ENCODE measurements around the gene ULK4.

ULK4 gene

DNA sequence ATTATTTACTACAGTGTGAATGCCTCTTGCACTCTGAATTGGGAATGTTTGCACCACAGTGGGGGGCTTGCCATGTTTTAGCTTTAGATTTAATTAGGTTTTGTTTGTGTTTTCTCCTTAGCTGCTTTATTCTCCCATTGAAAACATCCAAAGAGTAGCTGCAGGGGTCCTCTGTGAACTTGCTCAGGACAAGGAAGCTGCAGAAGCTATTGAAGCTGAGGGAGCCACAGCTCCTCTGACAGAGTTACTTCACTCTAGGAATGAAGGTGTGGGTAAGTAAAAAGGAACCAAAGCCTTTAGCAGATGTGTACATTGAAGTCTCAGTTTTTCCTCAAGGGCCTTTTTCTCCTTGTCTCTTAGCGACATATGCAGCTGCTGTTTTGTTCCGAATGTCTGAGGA, 725.7 kb downstream of the ULK4 start:
- Mint-ChIP-seq H3K4me1 (no peaks in the 10 kb centered on the region), H3K36me3 (peaks cover 25% of the 10 kb centered on the region), H3K9me3 (no peaks in the 10 kb centered on the region), H3K27ac (no peak overlapping the region), H3K4me3 (no peak overlapping the region), H3K27me3 (no peaks in the 10 kb centered on the region)

DNA sequence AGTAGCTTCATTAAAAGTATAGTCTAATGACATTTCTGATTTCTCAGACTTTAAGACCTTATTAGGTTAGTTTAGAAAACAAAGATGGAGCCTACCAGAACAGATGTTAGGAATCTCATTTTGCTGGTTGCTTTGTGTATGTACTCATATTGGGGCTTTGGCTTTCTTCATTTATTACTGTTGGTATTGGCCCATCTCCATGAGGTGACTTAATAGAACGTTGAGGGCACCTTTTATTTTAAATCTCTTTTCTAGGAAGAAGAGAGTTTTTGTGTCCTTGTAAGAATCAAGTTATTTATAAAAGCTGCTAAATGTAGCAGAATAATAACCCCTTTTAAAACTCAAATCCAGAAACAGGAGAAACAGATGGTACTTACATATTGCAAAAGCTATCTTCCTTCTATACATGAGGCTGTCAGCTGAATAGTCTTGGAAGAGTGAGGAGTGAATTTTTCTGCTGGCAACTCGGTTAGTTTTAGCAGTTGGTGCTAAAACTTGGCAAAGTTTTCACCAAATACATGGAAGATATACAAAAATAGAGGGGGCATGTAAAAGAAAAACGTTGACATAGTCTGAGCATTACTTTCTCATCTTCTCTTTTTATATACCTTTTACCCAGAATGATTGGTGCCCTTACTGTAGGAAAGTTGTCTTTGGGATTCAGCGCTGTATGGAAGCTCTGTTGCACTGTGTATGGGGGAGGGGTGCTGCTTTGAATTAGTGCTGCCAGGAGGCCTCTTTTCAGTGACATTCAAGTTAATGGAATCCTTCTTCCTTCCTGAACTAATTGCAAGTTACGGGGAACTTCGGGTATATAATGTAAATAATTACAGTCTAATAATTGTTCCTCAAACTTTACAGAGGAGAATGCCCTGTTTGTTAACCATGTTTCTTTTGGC, 726.8 kb downstream of the ULK4 start:
- H3K27me3 Mint-ChIP-seq, result no peaks in the 10 kb centered on the region
- peaks cover 6% of the 10 kb centered on the region for H3K4me1 Mint-ChIP-seq
- peaks cover 32% of the 10 kb centered on the region for H3K36me3 Mint-ChIP-seq
- H3K4me3 Mint-ChIP-seq, result no peak overlapping the region
- peak overlapping the region; percentile 42 for H3K27ac Mint-ChIP-seq
- H3K9me3 Mint-ChIP-seq, result no peaks in the 10 kb centered on the region

DNA sequence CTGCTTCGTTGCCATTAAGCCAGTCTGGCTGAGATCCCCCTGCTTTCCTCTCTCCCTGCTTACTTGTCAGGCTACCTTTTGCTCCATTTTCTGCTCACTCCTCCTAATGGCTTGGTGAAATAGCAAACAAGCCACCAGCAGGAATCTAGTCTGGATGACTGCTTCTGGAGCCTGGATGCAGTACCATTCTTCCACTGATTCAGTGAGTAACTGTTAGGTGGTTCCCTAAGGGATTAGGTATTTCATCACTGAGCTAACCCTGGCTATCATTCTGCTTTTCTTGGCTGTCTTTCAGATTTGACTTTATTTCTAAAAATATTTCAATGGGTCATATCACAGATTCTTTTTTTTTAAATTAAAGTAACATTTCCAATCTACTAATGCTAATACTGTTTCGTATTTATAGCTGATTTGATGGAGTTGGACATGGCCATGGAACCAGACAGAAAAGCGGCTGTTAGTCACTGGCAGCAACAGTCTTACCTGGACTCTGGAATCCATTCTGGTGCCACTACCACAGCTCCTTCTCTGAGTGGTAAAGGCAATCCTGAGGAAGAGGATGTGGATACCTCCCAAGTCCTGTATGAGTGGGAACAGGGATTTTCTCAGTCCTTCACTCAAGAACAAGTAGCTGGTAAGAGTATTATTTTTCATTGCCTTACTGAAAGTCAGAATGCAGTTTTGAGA, 737.6 kb downstream of the ULK4 start:
- no peak overlapping the region for H3K4me3 Mint-ChIP-seq
- H3K4me1 Mint-ChIP-seq, result peaks cover 74% of the 10 kb centered on the region
- H3K9me3 Mint-ChIP-seq, result no peaks in the 10 kb centered on the region
- peak overlapping the region; percentile 84 for H3K27ac Mint-ChIP-seq
- no peaks in the 10 kb centered on the region for H3K27me3 Mint-ChIP-seq
- peaks cover 31% of the 10 kb centered on the region for H3K36me3 Mint-ChIP-seq

- H3K4me1 Mint-ChIP-seq, result peaks cover 74% of the 10 kb centered on the region
- no peaks in the 10 kb centered on the region for H3K9me3 Mint-ChIP-seq
- peaks cover 29% of the 10 kb centered on the region for H3K36me3 Mint-ChIP-seq
- H3K27me3 Mint-ChIP-seq, result no peaks in the 10 kb centered on the region
- no peak overlapping the region for H3K4me3 Mint-ChIP-seq
- peak overlapping the region; percentile 84 for H3K27ac Mint-ChIP-seq
Observed at GRCh38 chr3:41223691-41224090, 738.2 kb downstream of the ULK4 start.

GRCh38 chr3:41223078-41223477, 738.8 kb downstream of the ULK4 start:
- Mint-ChIP-seq H3K4me3 (no peak overlapping the region), H3K4me1 (peaks cover 74% of the 10 kb centered on the region), H3K36me3 (peaks cover 24% of the 10 kb centered on the region), H3K27ac (no peak overlapping the region), H3K9me3 (no peaks in the 10 kb centered on the region), H3K27me3 (no peaks in the 10 kb centered on the region)

- H3K4me3 Mint-ChIP-seq, result no peak overlapping the region
- H3K36me3 Mint-ChIP-seq, result peaks cover 19% of the 10 kb centered on the region
- peaks cover 74% of the 10 kb centered on the region for H3K4me1 Mint-ChIP-seq
- H3K27me3 Mint-ChIP-seq, result no peaks in the 10 kb centered on the region
- peak overlapping the region; percentile 55 for H3K27ac Mint-ChIP-seq
- no peaks in the 10 kb centered on the region for H3K9me3 Mint-ChIP-seq
Observed at GRCh38 chr3:41222501-41222900, 739.4 kb downstream of the ULK4 start.

DNA sequence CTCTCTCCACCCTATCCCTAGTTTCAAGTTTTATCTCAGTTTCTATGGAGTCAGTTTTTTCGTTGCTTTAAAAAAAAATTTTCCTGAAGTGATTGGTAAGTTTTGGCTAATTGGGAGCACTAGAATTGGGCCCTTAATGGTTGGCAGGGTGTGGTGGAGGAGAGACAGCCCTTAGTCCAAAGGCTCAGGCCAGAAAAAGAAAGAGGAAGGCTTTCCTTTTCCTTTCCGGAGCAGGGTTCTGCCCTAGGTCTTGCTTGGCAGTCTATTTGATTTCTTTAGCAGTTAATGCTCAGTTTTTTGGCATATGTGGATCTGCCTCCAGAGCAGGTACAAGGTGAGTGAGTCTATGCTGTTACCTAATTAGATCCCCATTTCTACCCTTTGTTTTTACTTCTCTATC, 739.9 kb downstream of the ULK4 start:
- peaks cover 19% of the 10 kb centered on the region for H3K36me3 Mint-ChIP-seq
- H3K4me1 Mint-ChIP-seq, result peaks cover 76% of the 10 kb centered on the region
- H3K9me3 Mint-ChIP-seq, result no peaks in the 10 kb centered on the region
- no peak overlapping the region for H3K27ac Mint-ChIP-seq
- H3K27me3 Mint-ChIP-seq, result no peaks in the 10 kb centered on the region
- H3K4me3 Mint-ChIP-seq, result no peak overlapping the region

DNA sequence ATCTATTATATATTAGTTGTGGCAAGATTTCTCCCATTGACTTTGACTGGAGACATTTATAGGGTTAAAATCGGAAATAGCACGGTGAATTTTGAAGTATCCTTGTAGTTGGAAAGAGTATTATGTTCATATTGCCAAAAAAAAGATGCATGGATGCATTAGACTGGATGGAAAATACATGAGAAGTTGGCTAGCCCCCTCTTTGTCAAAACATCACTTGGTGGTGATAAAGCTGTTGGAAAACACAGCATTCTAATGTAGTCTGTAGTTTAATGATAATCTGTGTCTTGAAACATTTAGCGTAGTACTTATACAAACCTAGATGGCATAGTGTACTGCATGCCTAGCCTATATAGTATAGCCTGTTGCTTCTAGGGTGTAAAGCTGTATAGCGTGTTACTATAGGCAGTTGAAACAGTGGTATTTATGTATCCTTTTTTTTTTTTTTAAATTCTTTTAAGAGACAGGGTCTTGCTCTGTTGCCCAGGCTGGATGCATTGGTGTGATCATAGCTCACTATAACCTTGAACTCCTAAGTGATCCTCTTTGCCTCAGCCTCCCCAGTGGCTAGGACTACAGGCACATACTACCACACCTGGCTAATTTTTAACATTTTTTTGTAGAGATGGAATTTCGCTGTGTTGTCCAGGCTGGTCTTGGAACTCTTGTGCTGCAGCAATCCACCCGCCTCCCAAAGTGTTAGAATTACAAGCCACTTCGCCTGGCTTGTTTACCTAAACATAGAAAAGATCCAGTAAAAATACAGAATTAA, 740.8 kb downstream of the ULK4 start:
- no peak overlapping the region for H3K4me3 Mint-ChIP-seq
- H3K4me1 Mint-ChIP-seq, result peaks cover 77% of the 10 kb centered on the region

GRCh38 chr3:41219424-41219823, 742.5 kb downstream of the ULK4 start:
- H3K27ac Mint-ChIP-seq, result peak overlapping the region; percentile 53

More for the DNA sequence above, 740.8 kb downstream of the ULK4 start:
- Mint-ChIP-seq H3K36me3 (peaks cover 10% of the 10 kb centered on the region), H3K27ac (peak overlapping the region; percentile 26), H3K27me3 (no peaks in the 10 kb centered on the region), H3K9me3 (no peaks in the 10 kb centered on the region)

DNA sequence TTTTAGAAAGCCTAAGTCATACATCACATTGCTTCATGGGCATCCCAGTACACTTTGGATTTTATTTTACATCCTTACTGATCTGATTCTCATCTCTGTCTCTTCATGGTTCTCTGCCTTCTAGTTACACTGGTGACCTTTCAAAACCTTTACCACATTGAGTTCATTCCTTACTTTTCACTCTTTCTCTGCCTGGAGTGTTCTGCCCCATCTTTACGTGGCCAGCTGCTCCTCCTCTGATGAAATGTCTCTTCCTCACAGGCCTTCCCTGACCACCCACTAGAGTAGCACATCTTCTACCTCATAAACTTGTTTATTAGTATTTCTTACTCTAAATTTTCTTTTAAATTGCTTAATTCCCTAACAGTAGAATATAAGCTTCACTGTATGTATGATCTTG, 744.9 kb downstream of the ULK4 start:
- H3K27me3 Mint-ChIP-seq, result no peaks in the 10 kb centered on the region
- peaks cover 95% of the 10 kb centered on the region for H3K4me1 Mint-ChIP-seq
- no peaks in the 10 kb centered on the region for H3K9me3 Mint-ChIP-seq
- peaks cover 2% of the 10 kb centered on the region for H3K36me3 Mint-ChIP-seq
- no peak overlapping the region for H3K27ac Mint-ChIP-seq
- peak overlapping the region; percentile 4 for H3K4me3 Mint-ChIP-seq

More at GRCh38 chr3:41219424-41219823, 742.5 kb downstream of the ULK4 start:
- peak overlapping the region; percentile 6 for H3K4me3 Mint-ChIP-seq
- H3K27me3 Mint-ChIP-seq, result no peaks in the 10 kb centered on the region
- H3K4me1 Mint-ChIP-seq, result peaks cover 84% of the 10 kb centered on the region
- H3K9me3 Mint-ChIP-seq, result no peaks in the 10 kb centered on the region
- peaks cover 3% of the 10 kb centered on the region for H3K36me3 Mint-ChIP-seq

DNA sequence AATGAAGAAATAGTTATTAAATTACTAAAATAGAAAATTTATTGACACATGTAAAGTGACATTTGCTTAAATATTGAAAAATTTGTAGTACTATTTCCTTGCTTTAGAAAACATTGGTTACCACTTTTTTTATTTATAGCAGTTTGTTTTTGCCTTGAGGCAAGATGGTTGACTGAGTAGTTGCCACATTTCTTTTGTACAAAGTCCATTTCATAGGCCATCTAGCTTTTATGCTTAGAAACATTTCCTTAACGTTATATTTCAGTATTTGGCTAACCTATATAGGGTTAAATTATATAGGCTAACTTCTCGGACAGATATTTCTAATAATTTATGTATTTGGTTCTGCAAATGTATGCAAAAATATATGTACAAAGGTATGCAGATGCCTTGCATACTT, 745.5 kb downstream of the ULK4 start:
- Mint-ChIP-seq H3K4me1 (peaks cover 95% of the 10 kb centered on the region), H3K4me3 (no peak overlapping the region), H3K36me3 (peaks cover 6% of the 10 kb centered on the region), H3K27ac (no peak overlapping the region), H3K27me3 (no peaks in the 10 kb centered on the region), H3K9me3 (no peaks in the 10 kb centered on the region)

- H3K36me3 Mint-ChIP-seq, result peaks cover 15% of the 10 kb centered on the region
- H3K27me3 Mint-ChIP-seq, result no peaks in the 10 kb centered on the region
- peak overlapping the region; percentile 64 for H3K27ac Mint-ChIP-seq
- H3K4me1 Mint-ChIP-seq, result peaks cover 83% of the 10 kb centered on the region
- no peaks in the 10 kb centered on the region for H3K9me3 Mint-ChIP-seq
- peak overlapping the region; percentile 27 for H3K4me3 Mint-ChIP-seq
Observed at GRCh38 chr3:41213588-41213987, 748.3 kb downstream of the ULK4 start.

DNA sequence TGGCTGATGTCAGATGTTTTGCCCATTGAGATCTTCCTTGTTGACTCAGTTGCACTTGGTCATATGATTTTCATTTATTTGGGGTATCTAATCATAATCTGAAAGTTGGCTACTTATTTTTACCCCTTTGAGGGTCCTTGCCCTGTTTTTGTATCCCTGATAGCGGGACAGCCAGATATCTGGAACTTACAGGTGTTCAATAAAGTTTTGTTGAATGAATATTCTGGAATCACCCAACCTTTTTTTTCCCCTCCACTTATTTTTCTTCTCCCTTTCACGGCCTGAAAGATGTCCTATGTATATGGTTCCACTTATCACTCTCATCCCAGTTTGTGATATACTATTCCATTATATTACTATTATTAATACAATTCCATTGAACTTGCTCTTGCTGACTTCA, 749.8 kb downstream of the ULK4 start:
- Mint-ChIP-seq H3K4me1 (peaks cover 84% of the 10 kb centered on the region), H3K4me3 (peak overlapping the region; percentile 6), H3K27me3 (no peaks in the 10 kb centered on the region), H3K9me3 (no peaks in the 10 kb centered on the region), H3K27ac (peak overlapping the region; percentile 47), H3K36me3 (peaks cover 15% of the 10 kb centered on the region)

- Mint-ChIP-seq H3K9me3 (no peaks in the 10 kb centered on the region), H3K27me3 (no peaks in the 10 kb centered on the region), H3K4me3 (no peak overlapping the region), H3K27ac (no peak overlapping the region), H3K36me3 (peaks cover 15% of the 10 kb centered on the region), H3K4me1 (peaks cover 84% of the 10 kb centered on the region)
Observed at GRCh38 chr3:41210966-41211365, 750.9 kb downstream of the ULK4 start.

GRCh38 chr3:41209646-41210045, 752.3 kb downstream of the ULK4 start:
- Mint-ChIP-seq H3K4me3 (peak overlapping the region; percentile 37), H3K9me3 (no peaks in the 10 kb centered on the region), H3K27me3 (no peaks in the 10 kb centered on the region), H3K36me3 (peaks cover 14% of the 10 kb centered on the region), H3K27ac (peak overlapping the region; percentile 69), H3K4me1 (peaks cover 85% of the 10 kb centered on the region)
